ENCODE data around the gene TNFRSF18. TPM values are rescaled to one million over a fixed set of nuclear protein-coding genes. Genes with fewer than 3 reads are reported as not detected.

Gene TNFRSF18
- total and polyA plus RNA-seq, 10 of the 15 experiments (the other 5 are each of a cell fraction or from before 2014, with no cell fraction given) = 0.18 to 7.5 (median 1.5) TPM; not detected in 1

DNA sequence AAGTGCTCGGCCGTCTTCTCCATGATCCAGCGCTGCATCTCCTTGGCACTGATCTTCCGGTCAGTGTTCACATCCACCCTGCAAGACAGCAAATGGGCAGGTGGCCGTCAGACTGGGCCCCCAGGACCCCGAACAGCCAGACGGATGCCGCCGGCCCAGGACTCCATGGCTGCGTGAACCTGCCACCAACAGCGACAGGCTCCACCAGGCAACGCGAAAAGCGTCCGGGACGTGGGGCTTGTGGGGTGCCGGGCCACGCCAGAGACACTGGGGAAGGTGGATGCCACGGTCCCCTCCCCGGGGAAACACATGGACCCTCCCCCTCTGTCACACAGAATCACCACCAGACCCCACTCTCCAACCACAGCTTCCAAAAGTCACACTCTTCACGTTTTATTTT, 17.5 kb upstream of the TNFRSF18 start:
- SMC1A ChIA-PET (ENCODE audit: uncharacterized antibody, unreplicated experiment) = no interaction called here
- CTCF ChIA-PET = no interaction called here
- no peaks in the 10 kb centered on the region for H3K27me3 ChIP-seq (replicated peaks in 1 of 2; ENCODE audit: control insufficient read depth in 2 of 2, insufficient read depth in 2 of 2, low read length in 1 of 2)
- intact Hi-C loops (cut with micrococcal nuclease; ENCODE audit: unreplicated experiment) (no loop called here), in situ Hi-C loops (cut with MboI) (no loop called here)
- no peak for TF ChIP-seq JUNB (IDR thresholded peaks at IDR 0.05)
- TF ChIP-seq TAF1 (IDR thresholded peaks at IDR 0.05; ENCODE audit: borderline replicate concordance, low read depth, low read length) = no peak
- no peak for TF ChIP-seq CREM (IDR thresholded peaks at IDR 0.05; ENCODE audit: low read depth)
- no peak for TF ChIP-seq KAT2A (conservative IDR thresholded peaks at IDR 0.05; ENCODE audit: control insufficient read depth, low read depth, low read length)
- TF ChIP-seq, protein P1, sequence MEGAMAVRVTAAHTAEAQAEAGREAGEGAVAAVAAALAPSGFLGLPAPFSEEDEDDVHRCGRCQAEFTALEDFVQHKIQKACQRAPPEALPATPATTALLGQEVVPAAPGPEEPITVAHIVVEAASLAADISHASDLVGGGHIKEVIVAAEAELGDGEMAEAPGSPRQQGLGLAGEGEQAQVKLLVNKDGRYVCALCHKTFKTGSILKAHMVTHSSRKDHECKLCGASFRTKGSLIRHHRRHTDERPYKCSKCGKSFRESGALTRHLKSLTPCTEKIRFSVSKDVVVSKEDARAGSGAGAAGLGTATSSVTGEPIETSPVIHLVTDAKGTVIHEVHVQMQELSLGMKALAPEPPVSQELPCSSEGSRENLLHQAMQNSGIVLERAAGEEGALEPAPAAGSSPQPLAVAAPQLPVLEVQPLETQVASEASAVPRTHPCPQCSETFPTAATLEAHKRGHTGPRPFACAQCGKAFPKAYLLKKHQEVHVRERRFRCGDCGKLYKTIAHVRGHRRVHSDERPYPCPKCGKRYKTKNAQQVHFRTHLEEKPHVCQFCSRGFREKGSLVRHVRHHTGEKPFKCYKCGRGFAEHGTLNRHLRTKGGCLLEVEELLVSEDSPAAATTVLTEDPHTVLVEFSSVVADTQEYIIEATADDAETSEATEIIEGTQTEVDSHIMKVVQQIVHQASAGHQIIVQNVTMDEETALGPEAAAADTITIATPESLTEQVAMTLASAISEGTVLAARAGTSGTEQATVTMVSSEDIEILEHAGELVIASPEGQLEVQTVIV (IDR thresholded peaks at IDR 0.05; ENCODE audit: borderline replicate concordance, partially characterized antibody) = no peak
- TF ChIP-seq TCF3 (IDR thresholded peaks at IDR 0.05; ENCODE audit: borderline replicate concordance, insufficient read depth, low read depth, low read length) = no peak
- TF ChIP-seq, protein P2, sequence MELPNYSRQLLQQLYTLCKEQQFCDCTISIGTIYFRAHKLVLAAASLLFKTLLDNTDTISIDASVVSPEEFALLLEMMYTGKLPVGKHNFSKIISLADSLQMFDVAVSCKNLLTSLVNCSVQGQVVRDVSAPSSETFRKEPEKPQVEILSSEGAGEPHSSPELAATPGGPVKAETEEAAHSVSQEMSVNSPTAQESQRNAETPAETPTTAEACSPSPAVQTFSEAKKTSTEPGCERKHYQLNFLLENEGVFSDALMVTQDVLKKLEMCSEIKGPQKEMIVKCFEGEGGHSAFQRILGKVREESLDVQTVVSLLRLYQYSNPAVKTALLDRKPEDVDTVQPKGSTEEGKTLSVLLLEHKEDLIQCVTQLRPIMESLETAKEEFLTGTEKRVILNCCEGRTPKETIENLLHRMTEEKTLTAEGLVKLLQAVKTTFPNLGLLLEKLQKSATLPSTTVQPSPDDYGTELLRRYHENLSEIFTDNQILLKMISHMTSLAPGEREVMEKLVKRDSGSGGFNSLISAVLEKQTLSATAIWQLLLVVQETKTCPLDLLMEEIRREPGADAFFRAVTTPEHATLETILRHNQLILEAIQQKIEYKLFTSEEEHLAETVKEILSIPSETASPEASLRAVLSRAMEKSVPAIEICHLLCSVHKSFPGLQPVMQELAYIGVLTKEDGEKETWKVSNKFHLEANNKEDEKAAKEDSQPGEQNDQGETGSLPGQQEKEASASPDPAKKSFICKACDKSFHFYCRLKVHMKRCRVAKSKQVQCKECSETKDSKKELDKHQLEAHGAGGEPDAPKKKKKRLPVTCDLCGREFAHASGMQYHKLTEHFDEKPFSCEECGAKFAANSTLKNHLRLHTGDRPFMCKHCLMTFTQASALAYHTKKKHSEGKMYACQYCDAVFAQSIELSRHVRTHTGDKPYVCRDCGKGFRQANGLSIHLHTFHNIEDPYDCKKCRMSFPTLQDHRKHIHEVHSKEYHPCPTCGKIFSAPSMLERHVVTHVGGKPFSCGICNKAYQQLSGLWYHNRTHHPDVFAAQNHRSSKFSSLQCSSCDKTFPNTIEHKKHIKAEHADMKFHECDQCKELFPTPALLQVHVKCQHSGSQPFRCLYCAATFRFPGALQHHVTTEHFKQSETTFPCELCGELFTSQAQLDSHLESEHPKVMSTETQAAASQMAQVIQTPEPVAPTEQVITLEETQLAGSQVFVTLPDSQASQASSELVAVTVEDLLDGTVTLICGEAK (IDR thresholded peaks at IDR 0.05; ENCODE audit: borderline replicate concordance) = no peak
- no peak for TF ChIP-seq RAD21 (IDR thresholded peaks at IDR 0.05; ENCODE audit: insufficient read depth, low read depth, low read length)
- TF ChIP-seq BCL11A (IDR thresholded peaks at IDR 0.05; ENCODE audit: low read depth, low read length) = no peak
- TF ChIP-seq STAT1 (conservative IDR thresholded peaks at IDR 0.05) = no peak
- no peak for TF ChIP-seq EED (IDR thresholded peaks at IDR 0.05; ENCODE audit: low read depth)
- no peak for TF ChIP-seq SPI1 (IDR thresholded peaks at IDR 0.05; ENCODE audit: borderline replicate concordance, insufficient read depth, low read depth, low read length)
- TF ChIP-seq KLF5 (IDR thresholded peaks at IDR 0.05; ENCODE audit: partially characterized antibody) = no peak
- TF ChIP-seq, protein P3, sequence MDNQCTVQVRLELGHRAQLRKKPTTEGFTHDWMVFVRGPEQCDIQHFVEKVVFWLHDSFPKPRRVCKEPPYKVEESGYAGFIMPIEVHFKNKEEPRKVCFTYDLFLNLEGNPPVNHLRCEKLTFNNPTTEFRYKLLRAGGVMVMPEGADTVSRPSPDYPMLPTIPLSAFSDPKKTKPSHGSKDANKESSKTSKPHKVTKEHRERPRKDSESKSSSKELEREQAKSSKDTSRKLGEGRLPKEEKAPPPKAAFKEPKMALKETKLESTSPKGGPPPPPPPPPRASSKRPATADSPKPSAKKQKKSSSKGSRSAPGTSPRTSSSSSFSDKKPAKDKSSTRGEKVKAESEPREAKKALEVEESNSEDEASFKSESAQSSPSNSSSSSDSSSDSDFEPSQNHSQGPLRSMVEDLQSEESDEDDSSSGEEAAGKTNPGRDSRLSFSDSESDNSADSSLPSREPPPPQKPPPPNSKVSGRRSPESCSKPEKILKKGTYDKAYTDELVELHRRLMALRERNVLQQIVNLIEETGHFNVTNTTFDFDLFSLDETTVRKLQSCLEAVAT (IDR thresholded peaks at IDR 0.05) = no peak
- no peak for TF ChIP-seq NRF1 (conservative IDR thresholded peaks at IDR 0.05; ENCODE audit: low read depth, low read length)
- no peak for TF ChIP-seq ZNF24 (IDR thresholded peaks at IDR 0.05)
- no peak for TF ChIP-seq IRF4 (IDR thresholded peaks at IDR 0.05; ENCODE audit: low read depth, low read length)
- H3K27ac ChIP-seq (ENCODE audit: control insufficient read depth, insufficient read depth) = no peak overlapping the region
- BruUV-seq (replicated peaks) = no TSS peak
- peaks cover 13% of the 10 kb centered on the region for H3K79me2 ChIP-seq (ENCODE audit: control insufficient read depth, insufficient read depth, low read length)
- H3K4me1 ChIP-seq (ENCODE audit: control insufficient read depth, insufficient read depth, low read length) = no peaks in the 10 kb centered on the region
- peaks cover 8 to 51% of the 10 kb centered on the region in 2 experiments; a peak in 3 of 4 replicates for H3K36me3 ChIP-seq (ENCODE audit: control insufficient read depth in 2 of 2, insufficient read depth in 2 of 2, low read length in 1 of 2)
- no peak overlapping the region for H3K9ac ChIP-seq (ENCODE audit: control insufficient read depth, insufficient read depth, low read length)
- no peak for DNase-seq (ENCODE audit: low read depth, low spot score)
- FAIRE-seq = no peak
- no peaks in the 10 kb centered on the region for H3K9me3 ChIP-seq (replicated peaks; ENCODE audit: control insufficient read depth, insufficient read depth, low read length)
- no peak overlapping the region for H3K4me2 ChIP-seq (ENCODE audit: control insufficient read depth, insufficient read depth)
- no peak for ATAC-seq
- no peak overlapping the region for H2AFZ ChIP-seq (ENCODE audit: control insufficient read depth, low read depth, low read length)
- H3K4me3 ChIP-seq = no peak overlapping the region
- no peaks in the 10 kb centered on the region for H4K20me1 ChIP-seq (ENCODE audit: control insufficient read depth, insufficient read depth)
- POLR2A ChIA-PET = no interaction called here
- RAD21 ChIA-PET (ENCODE audit: unreplicated experiment) = no interaction called here
- WGBS (ENCODE audit: insufficient coverage, insufficient replicate concordance, low lambda C conversion rate, missing lambda C conversion rate) = 98% methylated on average over 18 of the region's 21 CpGs
